Retinal pigment epithelial cell (primary cell): ENCODE data around the gene GSC.

Experiments used
- DNase-seq: peaks from one replicate; pipeline ENCODE4 v3.0.0-alpha.2; 2010; ENCODE audit warnings: low read depth
- H3K4me3 ChIP-seq: 2 replicates; pipeline ENCODE4 v1.5.1; 2011; ENCODE audit warnings: mild to moderate bottlenecking, low read length, control low read depth, moderate library complexity
- TF ChIP-seq, protein P1 (sequence below): conservative IDR thresholded peaks from 2 replicates; pipeline ENCODE4 v1.5.1; 2011; ENCODE audit warnings: low read depth, low read length, control low read depth, inconsistent platforms

GSC gene

GRCh38 chr14:94796278-94796677, 26.4 kb upstream of the GSC start:
- no peak for DNase-seq
- no peak overlapping the region for H3K4me3 ChIP-seq
- TF ChIP-seq, protein P1, sequence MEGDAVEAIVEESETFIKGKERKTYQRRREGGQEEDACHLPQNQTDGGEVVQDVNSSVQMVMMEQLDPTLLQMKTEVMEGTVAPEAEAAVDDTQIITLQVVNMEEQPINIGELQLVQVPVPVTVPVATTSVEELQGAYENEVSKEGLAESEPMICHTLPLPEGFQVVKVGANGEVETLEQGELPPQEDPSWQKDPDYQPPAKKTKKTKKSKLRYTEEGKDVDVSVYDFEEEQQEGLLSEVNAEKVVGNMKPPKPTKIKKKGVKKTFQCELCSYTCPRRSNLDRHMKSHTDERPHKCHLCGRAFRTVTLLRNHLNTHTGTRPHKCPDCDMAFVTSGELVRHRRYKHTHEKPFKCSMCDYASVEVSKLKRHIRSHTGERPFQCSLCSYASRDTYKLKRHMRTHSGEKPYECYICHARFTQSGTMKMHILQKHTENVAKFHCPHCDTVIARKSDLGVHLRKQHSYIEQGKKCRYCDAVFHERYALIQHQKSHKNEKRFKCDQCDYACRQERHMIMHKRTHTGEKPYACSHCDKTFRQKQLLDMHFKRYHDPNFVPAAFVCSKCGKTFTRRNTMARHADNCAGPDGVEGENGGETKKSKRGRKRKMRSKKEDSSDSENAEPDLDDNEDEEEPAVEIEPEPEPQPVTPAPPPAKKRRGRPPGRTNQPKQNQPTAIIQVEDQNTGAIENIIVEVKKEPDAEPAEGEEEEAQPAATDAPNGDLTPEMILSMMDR, result no peak

DNA sequence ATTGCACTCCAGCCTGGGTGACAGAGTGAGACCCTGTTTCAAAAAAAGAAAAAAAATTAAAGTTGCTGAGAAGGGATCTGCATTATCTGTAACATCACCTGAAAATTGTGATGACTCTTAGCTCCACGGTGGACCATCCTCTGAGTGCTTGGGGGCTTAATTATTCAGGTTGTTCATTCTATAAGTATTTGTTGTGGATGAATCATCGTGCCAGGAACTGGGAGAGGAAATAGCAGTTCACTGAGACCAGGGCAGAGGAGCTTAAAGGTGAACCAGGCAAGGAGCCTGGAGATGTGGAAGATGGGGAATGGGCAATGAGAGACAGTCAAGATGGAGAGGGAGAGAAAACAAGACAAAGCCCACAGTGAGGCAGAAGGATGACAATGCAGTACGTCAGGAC, 25.5 kb upstream of the GSC start:
- TF ChIP-seq, protein P1, result no peak
- H3K4me3 ChIP-seq, result no peak overlapping the region
- no peak for DNase-seq

GRCh38 chr14:94793901-94794300, 24.0 kb upstream of the GSC start:
- TF ChIP-seq, protein P1, result no peak

GRCh38 chr14:94787655-94788054, 17.7 kb upstream of the GSC start:
- no peak for DNase-seq
- TF ChIP-seq, protein P1, result no peak
- H3K4me3 ChIP-seq, result no peak overlapping the region

More at GRCh38 chr14:94793901-94794300, 24.0 kb upstream of the GSC start:
- no peak overlapping the region for H3K4me3 ChIP-seq
- no peak for DNase-seq

DNA sequence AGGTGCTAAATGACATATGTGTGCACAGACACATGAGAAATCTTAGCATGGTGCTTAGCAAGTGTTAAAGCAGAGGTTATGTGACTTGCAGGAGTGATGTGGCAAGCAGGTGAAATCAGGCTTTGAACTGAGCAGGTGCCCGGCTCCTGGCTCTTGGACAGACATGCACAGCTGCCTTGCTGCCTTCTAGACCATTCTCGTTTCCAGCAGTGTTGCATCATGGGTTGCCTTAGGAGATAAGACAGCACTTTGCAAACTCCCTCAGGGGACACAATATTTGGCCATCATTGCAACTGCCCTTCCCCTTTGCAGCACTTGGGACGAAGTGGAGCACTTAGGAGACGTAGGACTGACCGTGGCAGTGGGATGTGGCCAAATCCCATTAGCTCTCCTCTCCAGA, 17.2 kb upstream of the GSC start:
- no peak overlapping the region for H3K4me3 ChIP-seq
- TF ChIP-seq, protein P1, result no peak
- DNase-seq, result no peak

DNA sequence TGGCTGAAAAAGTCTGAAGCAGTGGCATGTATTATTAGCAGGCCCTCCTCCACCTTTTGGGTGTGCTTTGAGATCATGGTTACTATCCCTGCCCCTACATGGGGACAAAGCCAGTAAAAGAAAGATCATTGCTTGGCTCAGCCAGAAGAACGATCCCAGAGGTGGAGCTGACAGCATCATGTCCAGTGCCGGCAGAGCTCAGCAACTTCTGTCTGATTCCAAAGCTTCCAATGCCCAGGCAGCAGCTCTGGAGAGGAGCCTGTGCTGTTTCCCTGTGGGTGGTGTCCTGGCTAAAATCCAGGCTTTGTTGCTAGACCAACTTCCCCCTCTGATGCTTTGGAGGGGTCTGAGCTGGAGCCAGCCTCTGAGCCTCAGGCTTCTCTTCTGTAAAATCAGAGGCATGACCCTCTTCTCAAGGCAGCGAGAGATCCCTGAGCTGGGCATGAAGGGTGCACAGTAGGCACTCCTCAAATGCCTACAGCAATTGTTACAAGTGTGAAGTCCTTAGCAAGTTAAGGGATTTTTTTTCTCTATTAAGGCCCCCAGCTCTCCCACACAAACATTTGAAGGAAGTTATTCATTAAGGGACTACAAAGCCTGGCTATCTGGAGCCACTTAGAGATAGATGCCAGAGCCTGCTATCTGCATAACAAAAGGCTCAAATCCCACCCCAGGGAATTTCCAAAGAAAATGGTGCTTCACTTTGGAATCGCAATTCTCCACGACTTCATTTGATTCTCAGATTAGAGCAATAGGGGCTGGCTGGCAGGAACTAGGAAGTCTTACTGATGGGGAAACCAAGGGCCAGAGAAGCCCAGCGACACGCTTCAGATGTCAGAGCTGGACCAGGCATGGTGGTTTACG, 10.9 kb upstream of the GSC start:
- TF ChIP-seq, protein P1, result no peak
- DNase-seq, result no peak
- H3K4me3 ChIP-seq, result no peak overlapping the region

DNA sequence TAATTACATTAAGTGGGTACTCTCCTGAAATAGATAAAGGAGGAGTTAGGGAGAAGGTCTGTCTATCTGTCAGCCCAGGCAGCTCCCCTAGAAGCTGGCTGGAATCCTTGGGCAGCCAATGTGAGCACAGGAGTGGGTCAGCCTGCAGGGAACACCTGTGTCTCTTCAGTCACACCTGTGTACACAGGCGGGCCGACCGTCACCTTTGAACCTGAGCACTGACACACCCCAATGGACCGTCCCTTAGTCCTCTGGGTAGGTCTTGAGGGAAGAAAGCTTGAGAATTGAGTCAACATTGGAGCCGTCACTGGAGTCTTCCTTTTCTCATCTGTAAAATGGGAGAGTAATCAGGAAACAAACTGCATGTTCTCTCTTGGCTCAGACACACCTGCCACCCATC, 9.8 kb upstream of the GSC start:
- no peak overlapping the region for H3K4me3 ChIP-seq
- DNase-seq, result no peak
- TF ChIP-seq, protein P1, result no peak
